GM12878 (cell line): ENCODE results near the gene NR3C1. TPM values are rescaled to one million over a fixed set of nuclear protein-coding genes. Genes with fewer than 3 reads are reported as not detected.

Experiments
- ATAC-seq: fragments of 200-7000 bp; cut with Tn5 transposase; 3 replicates; pipeline ENCODE4 v1.9.1; 2020; ENCODE audit warnings: mild to moderate bottlenecking, moderate library complexity
- BruUV-seq: library from RNA; stranded (reverse); fragments of 400-500 nt; replicated peaks from 2 replicates; lab custom pipeline; 2021; lab: Mats Ljungman, UMichigan
- CTCF ChIA-PET: fragments of 300-600 bp; sonication (Branson Sonifier 250); formaldehyde crosslinking; extraction: SDS; loops from one replicate; lab custom pipeline; 2021; ENCODE audit warnings: inconsistent platforms; lab: Yijun Ruan, JAX
- POLR2A ChIA-PET: fragments of 350-600 bp; formaldehyde crosslinking; extraction: SDS; loops from one replicate; lab custom pipeline; 2021; ENCODE audit warnings: inconsistent platforms; lab: Charles Lee
- RAD21 ChIA-PET: fragments of 300-600 bp; sonication (Branson Sonifier 250); formaldehyde crosslinking; loops from one replicate; lab custom pipeline; 2023; ENCODE audit warnings: antibody characterized with exemption; ENCODE audit not compliant: unreplicated experiment; lab: Charles Lee
- SMC1A ChIA-PET: fragments of 300-600 bp; sonication (Branson Sonifier 250); formaldehyde crosslinking; loops from one replicate; lab custom pipeline; 2023; ENCODE audit not compliant: unreplicated experiment, uncharacterized antibody; lab: Charles Lee
- DNase-seq: peaks from one replicate; pipeline ENCODE4 v3.0.0-alpha.2; 2011; ENCODE audit warnings: low read depth, low spot score
- FAIRE-seq: peaks from 3 replicates; lab custom pipeline; 2011; peaks lifted over from hg19 to GRCh38; lab: Jason Lieb, UNC
- H2AFZ ChIP-seq: 2 replicates; pipeline ENCODE4 v1.6.0; 2011; ENCODE audit warnings: low read depth, low read length, control low read depth; ENCODE audit not compliant: control insufficient read depth
- H3K27ac ChIP-seq: 2 replicates; pipeline ENCODE4 v1.5.1; 2011; ENCODE audit warnings: control low read depth; ENCODE audit not compliant: control insufficient read depth, insufficient read depth
- H3K27me3 ChIP-seq, 2 experiments: replicated peaks in 1 of 2; 2 replicates each; pipeline versions ENCODE4 v1.6.0 to v1.6.1; 2011; ENCODE audit warnings: low read length in 1 of 2; ENCODE audit not compliant: control insufficient read depth in 2 of 2, insufficient read depth in 2 of 2
- H3K36me3 ChIP-seq, 2 experiments: 2 replicates each; pipeline ENCODE4 v1.5.1; 2011; ENCODE audit warnings: low read length in 1 of 2; ENCODE audit not compliant: control insufficient read depth in 2 of 2, insufficient read depth in 2 of 2
- H3K4me1 ChIP-seq: 2 replicates; pipeline ENCODE4 v1.6.1; 2011; ENCODE audit warnings: mild to moderate bottlenecking, low read length, moderate library complexity, mixed read lengths; ENCODE audit not compliant: control insufficient read depth, insufficient read depth
- H3K4me2 ChIP-seq: 2 replicates; pipeline ENCODE4 v1.6.0; 2011; ENCODE audit warnings: control low read depth; ENCODE audit not compliant: control insufficient read depth, insufficient read depth
- H3K4me3 ChIP-seq: fragments of 200-600 bp; sonication (generic); 2 replicates; pipeline ENCODE4 v1.5.1; 2016
- H3K79me2 ChIP-seq: 2 replicates; pipeline ENCODE4 v1.6.0; 2011; ENCODE audit warnings: low read length; ENCODE audit not compliant: control insufficient read depth, insufficient read depth
- H3K9ac ChIP-seq: 2 replicates; pipeline ENCODE4 v1.8.0; 2011; ENCODE audit warnings: low read length, control low read depth, mixed read lengths; ENCODE audit not compliant: control insufficient read depth, insufficient read depth
- H3K9me3 ChIP-seq: replicated peaks from 3 replicates; pipeline ENCODE4 v1.5.1; 2011; ENCODE audit warnings: mild to moderate bottlenecking, low read length; ENCODE audit not compliant: control insufficient read depth, insufficient read depth
- H4K20me1 ChIP-seq: 2 replicates; pipeline ENCODE4 v1.6.0; 2011; ENCODE audit not compliant: control insufficient read depth, insufficient read depth
- BCLAF1 ChIP-seq: fragments of 450-650 bp; IDR thresholded peaks from 2 replicates; pipeline ENCODE4 v1.6.1; 2017; ENCODE audit warnings: antibody characterized with exemption, mild to moderate bottlenecking, moderate library complexity
- CHD1 ChIP-seq: IDR thresholded peaks from 2 replicates; pipeline ENCODE4 v1.6.1; 2012; ENCODE audit warnings: low read depth, low read length, improper control_type of control experiment
- CREM ChIP-seq: IDR thresholded peaks from 2 replicates; pipeline ENCODE4 v1.6.1; 2014; ENCODE audit warnings: antibody characterized with exemption, low read depth
- E4F1 ChIP-seq: fragments of 450-650 bp; IDR thresholded peaks from 2 replicates; pipeline ENCODE4 v1.6.1; 2018; ENCODE audit warnings: borderline replicate concordance, mild to moderate bottlenecking; ENCODE audit not compliant: partially characterized antibody
- MYB ChIP-seq: fragments of 150-350 bp; IDR thresholded peaks from 2 replicates; pipeline ENCODE4 v1.6.1; 2014; ENCODE audit warnings: mild to moderate bottlenecking, low read depth, low read length, borderline replicate concordance
- NBN ChIP-seq: fragments of 450-650 bp; IDR thresholded peaks from 2 replicates; pipeline ENCODE4 v1.6.1; 2016
- NFYB ChIP-seq: IDR thresholded peaks from 2 replicates; pipeline ENCODE4 v1.6.1; 2011; ENCODE audit warnings: low read depth, mild to moderate bottlenecking, low read length, improper control_type of control experiment, moderate library complexity; ENCODE audit not compliant: insufficient read depth
- NKRF ChIP-seq: fragments of 450-650 bp; conservative IDR thresholded peaks from 2 replicates; pipeline ENCODE4 v1.6.1; 2017; ENCODE audit warnings: mild to moderate bottlenecking, moderate library complexity
- SMAD1 ChIP-seq: fragments of 450-650 bp; IDR thresholded peaks from 2 replicates; pipeline ENCODE4 v1.6.1; 2018; ENCODE audit warnings: mild to moderate bottlenecking, low read depth; ENCODE audit not compliant: partially characterized antibody
- SMC3 ChIP-seq: IDR thresholded peaks from 2 replicates; pipeline ENCODE4 v1.6.1; 2011; ENCODE audit warnings: low read length, improper control_type of control experiment, borderline replicate concordance
- TCF7 ChIP-seq: IDR thresholded peaks from 2 replicates; pipeline ENCODE4 v1.6.1; 2014; ENCODE audit warnings: antibody characterized with exemption, borderline replicate concordance
- ZNF217 ChIP-seq: fragments of 450-650 bp; IDR thresholded peaks from 2 replicates; pipeline ENCODE4 v1.6.1; 2017; ENCODE audit warnings: antibody characterized with exemption, mild to moderate bottlenecking
- WGBS: methylation state at CpG from one replicate; pipeline ENCODE4 v1.1.6; 2016; ENCODE audit warnings: low lambda C conversion rate; ENCODE audit not compliant: insufficient replicate concordance, insufficient coverage; ENCODE audit errors: missing lambda C conversion rate; 5-methylcytosine and 5-hydroxymethylcytosine counted together
- in situ Hi-C: fragments of 300-500 bp; cut with MboI; formaldehyde crosslinking; loops from 9 replicates; pipeline ENCODE4 v1.14.3; 2018; ENCODE audit warnings: mixed read lengths
- intact Hi-C: fragments of 100-400 bp; cut with micrococcal nuclease; formaldehyde crosslinking; loops from one replicate; pipeline ENCODE4 v1.14.2; 2022; ENCODE audit not compliant: unreplicated experiment
- polyA plus RNA-seq, 11 experiments: library from polyadenylated mRNA; depleted of rRNA in 4 of 11; unstranded in 6 of 11; stranded (reverse) in 5 of 11; fragments of >200 nt; fragmentation: Nextera tagmentation in 4 of 11; fragmentation: Illumina TruSeq in 1 of 11; extraction: Ambion mirVana in 4 of 11; extraction: Trizol in 1 of 11; gene quantifications; 1 replicate in 1 of 11; 2 replicates in 10 of 11; pipeline versions ENCODE4 v1.2.1 to v1.2.3, GENCODE V29; 2011 to 2016; ENCODE audit warnings: inconsistent platforms in 2 of 11, missing spikeins in 2 of 11, low read depth in 1 of 11
- total RNA-seq, 4 experiments: library from RNA; depleted of rRNA in 3 of 4; stranded (reverse); fragments of >200 nt in 3 of 4; fragmentation: Illumina TruSeq in 1 of 4; extraction: Trizol in 1 of 4; gene quantifications; 2 replicates each; pipeline versions ENCODE4 v1.2.1 to v1.2.3, GENCODE V29; 2013 to 2021

NR3C1 gene
- total and polyA plus RNA-seq, 10 of the 15 experiments (the other 5 are each of a cell fraction or from before 2014, with no cell fraction given) = 49.7 to 141 (median 109) TPM

- TF ChIP-seq E4F1 (no peak), CHD1 (no peak; the same call in 1 of the 2 replicates), TCF7 (no peak), SMC3 (0 out of 2 replicates have a peak, but pooled peaks have one; percentile 6), MYB (no peak)
- TF ChIP-seq, all 136 proteins: peak for 23
Observed at GRCh38 chr5:143402017-143402552, 1.4 kb downstream of the NR3C1 start (continued).

GRCh38 chr5:143401227-143402016, 2.1 kb downstream of the NR3C1 start:
- ChIA-PET RAD21 (interaction anchor here (0.5 to 2.5 kb wide), 40 partner anchors 8 to 565 kb away, joined by 3 to 24 read pairs (median 5); no protein-coding TSS in a partner anchor), SMC1A (interaction anchor here (0.7 to 3.3 kb wide), 39 partner anchors 9 to 741 kb away, joined by 3 to 32 read pairs (median 4); no protein-coding TSS in a partner anchor), POLR2A (interaction anchor here (0.7 to 2.3 kb wide), 17 partner anchors 17 to 399 kb away, joined by 3 to 17 read pairs (median 4); no protein-coding TSS in a partner anchor), CTCF (interaction anchor here (0.8 to 2.0 kb wide), 19 partner anchors 10 to 790 kb away, joined by 3 to 14 read pairs (median 4); no protein-coding TSS in a partner anchor)
- H3K4me3 ChIP-seq = peak overlapping the region; percentile 83
- no peaks in the 10 kb centered on the region; the same call in 1 of the 3 replicates for H3K9me3 ChIP-seq
- ATAC-seq = no peak
- no peak overlapping the region for H2AFZ ChIP-seq
- H4K20me1 ChIP-seq = no peaks in the 10 kb centered on the region; the same call in 1 of the 2 replicates
- peak overlapping the region; percentile 84 for H3K4me2 ChIP-seq
- BruUV-seq = no TSS peak
- FAIRE-seq = no peak
- DNase-seq = no peak
- in situ Hi-C loops (loop anchor here (5.0 to 10.0 kb wide), 2 partner anchors 179 to 377 kb away; no protein-coding TSS in a partner anchor), intact Hi-C loops (loop anchor here (2.0 to 10.0 kb wide), 8 partner anchors 169 to 786 kb away; no protein-coding TSS in a partner anchor)
- 2% methylated on average over 10 of the region's 10 CpGs for WGBS
- peak overlapping the region; percentile 93 for H3K27ac ChIP-seq
- peak overlapping the region; percentile 92 for H3K9ac ChIP-seq
- H3K79me2 ChIP-seq = peaks cover 82% of the 10 kb centered on the region
- H3K4me1 ChIP-seq = no peaks in the 10 kb centered on the region
- no peaks in the 10 kb centered on the region for H3K27me3 ChIP-seq
- TF ChIP-seq CREM = 0 out of 2 replicates have a peak, but pooled peaks have one; percentile 2
- no peak for TF ChIP-seq NFYB
- TF ChIP-seq BCLAF1 = no peak
- no peak for TF ChIP-seq ZNF217
- TF ChIP-seq NBN = no peak
- TF ChIP-seq SMAD1 = peak; percentile 58
- 0 out of 2 replicates have a peak, but pooled peaks have one; percentile 4 for TF ChIP-seq NKRF
- TF ChIP-seq CHD1 = 0 out of 2 replicates have a peak, but pooled peaks have one; percentile 38
- peaks cover 0 to 16% of the 10 kb centered on the region in 2 experiments; a peak in 3 of 4 replicates for H3K36me3 ChIP-seq
